Heart right ventricle (tissue), 16 donors: Measurements from ENCODE around the gene TMPRSS9. TPM values are rescaled to one million over a fixed set of nuclear protein-coding genes. Genes with fewer than 3 reads are reported as not detected.

Experiments
- ATAC-seq, 8 donors: fragments of 200-7000 bp; cut with Tn5 transposase; one replicate each; pipeline ENCODE4 v1.9.1; 2020; ENCODE audit warnings: mild to moderate bottlenecking in 8 of 8, moderate library complexity in 8 of 8, moderate number of reproducible peaks in 1 of 8
- DNase-seq, 2 donors: peaks; one replicate each; pipeline ENCODE4 v3.0.0-alpha.2; 2020
- H3K27ac ChIP-seq, 10 donors: fragments of 200-600 bp; sonication (generic) in 2 of 10; one replicate each; pipeline versions ENCODE4 v1.5.0 to v1.8.0; 2020 to 2022; ENCODE audit warnings: mild to moderate bottlenecking in 3 of 10
- H3K27me3 ChIP-seq, 7 donors: fragments of 200-600 bp; one replicate each; pipeline ENCODE4 v1.8.0; 2021 to 2022; ENCODE audit warnings: mild to moderate bottlenecking in 2 of 7
- H3K36me3 ChIP-seq, 9 donors: fragments of 200-600 bp; sonication (generic) in 1 of 9; one replicate each; pipeline versions ENCODE4 v1.5.0 to v1.8.0; 2020 to 2022; ENCODE audit warnings: mild to moderate bottlenecking in 2 of 9
- H3K4me1 ChIP-seq, 9 donors: fragments of 200-600 bp; sonication (generic) in 1 of 9; one replicate each; pipeline versions ENCODE4 v1.5.0 to v1.8.0; 2020 to 2022; ENCODE audit warnings: mild to moderate bottlenecking in 4 of 9
- H3K4me3 ChIP-seq, 10 donors: fragments of 200-600 bp; sonication (generic) in 2 of 10; one replicate each; pipeline versions ENCODE4 v1.5.0 to v1.8.0; 2020 to 2022; ENCODE audit warnings: mild to moderate bottlenecking in 7 of 10, moderate library complexity in 2 of 10
- H3K9me3 ChIP-seq, 11 donors: fragments of 200-600 bp in 10 of 11; sonication (generic) in 2 of 11; one replicate each; pipeline versions ENCODE4 v1.5.0 to v1.8.0; 2013 to 2022; ENCODE audit warnings: mild to moderate bottlenecking in 2 of 11, control low read depth in 1 of 11, moderate library complexity in 1 of 11
- WGBS, 2 donors: extraction: QIAGEN DNeasy Blood & Tissue Kit; methylation state at CpG; one replicate each; pipeline ENCODE4 v1.1.7; 2013; ENCODE audit warnings: inconsistent platforms in 1 of 2; 5-methylcytosine and 5-hydroxymethylcytosine counted together
- intact Hi-C, 10 donors: fragments of 100-400 bp; cut with DNase I; formaldehyde crosslinking; loops; one replicate each; pipeline versions ENCODE4 v1.11.1 to v1.14.2; 2022
- polyA plus RNA-seq, 2 donors: library from polyadenylated mRNA; stranded (reverse); fragments of 200-250 nt; gene quantifications; one replicate each; pipeline ENCODE4 v1.2.3, GENCODE V29; 2013
- total RNA-seq, 10 donors: library from RNA; stranded (reverse); fragmentation: NEBNext Ultra II Directional in 3 of 10; extraction: Animal tissue kit (Norgen Biotek cat#: 25700) in 3 of 10; gene quantifications; one replicate each; pipeline versions ENCODE4 v1.2.1 to v1.2.4, GENCODE V29; 2021 to 2023
- TF ChIP-seq, protein P1 (sequence below), 9 donors: fragments of 200-600 bp; sonication (generic) in 2 of 9; IDR thresholded peaks; one replicate each; pipeline versions ENCODE4 v1.5.0 to v1.8.0; 2021 to 2022; ENCODE audit warnings: antibody characterized with exemption in 9 of 9, mild to moderate bottlenecking in 5 of 9, moderate library complexity in 1 of 9
- donor health status: Arrhythmogenic right ventricular cardiomyopathy.
- donor health status: ischemic (EF 13 %, LVEDD 7.1; RV severe dilation, severe dysfunction).
- donor health status: healthy with polysubstance abuse.
- donor health status: DM: no; HTN: yes; CAD: no.
- donor health status: DM: no; HTN: no; CAD: no.
- donor health status: ischemic (EF 25% LVEDD 6.9; RV normal size, moderate dysfunction).
- donor health status: ischemic (EF 25% LVEDD 5.7; RV mildly dilated, moderate dysfunction).
- donor health status: healthy.
- donor health status: DM: yes; HTN: yes; CAD: no.
- donor health status: Ischemic cardiomyopathy.
- donor health status: ischemic (EF 35%, LVEDD 5.7; RV mildly dilated, moderate dysfunction).
- donor health status: nonischemic (EF 11% LVEDD 7.7; RV severe dilation, severe dysfunction).
- donor health status: DM: yes; HTN: yes; CAD: no.
- donor health status: PGD.
- donor health status: ischemic (EF 29% LVEDD 5.4; RV normal size, mild dysfunction).
- donor health status: nonischemic (EF 23%, LVEDD 6.1; RV moderate dilation, normal function).

Gene TMPRSS9
- total and polyA plus RNA-seq, 12 donors = 0.01 TPM; not detected in 11

GRCh38 chr19:2318923-2319322 lies 41.1 kb upstream of the TMPRSS9 start:
- intact Hi-C loops = loop anchor here in 8 of 10 donors (5.0 to 10.0 kb wide), 5 partner anchors 42 to 167 kb away; partner anchors contain the start of genes PLEKHJ1 (in 5 of the 8), SF3A2 (in 5 of the 8) and AP3D1 (in 1 of the 8)
- Histone ChIP-seq H3K4me1 (peaks cover 0 to 22% (median 6%) of the 10 kb centered on the region in 9 donors), H3K27me3 (no peaks in the 10 kb centered on the region), H3K27ac (no peak overlapping the region), H3K9me3 (peaks cover 0 to 14% (median 6%) of the 10 kb centered on the region in 11 donors), H3K4me3 (no peak overlapping the region), H3K36me3 (peaks cover 0 to 29% (median 0%) of the 10 kb centered on the region in 9 donors)
- DNase-seq (no peak), ATAC-seq (no peak)
- TF ChIP-seq, protein P1, sequence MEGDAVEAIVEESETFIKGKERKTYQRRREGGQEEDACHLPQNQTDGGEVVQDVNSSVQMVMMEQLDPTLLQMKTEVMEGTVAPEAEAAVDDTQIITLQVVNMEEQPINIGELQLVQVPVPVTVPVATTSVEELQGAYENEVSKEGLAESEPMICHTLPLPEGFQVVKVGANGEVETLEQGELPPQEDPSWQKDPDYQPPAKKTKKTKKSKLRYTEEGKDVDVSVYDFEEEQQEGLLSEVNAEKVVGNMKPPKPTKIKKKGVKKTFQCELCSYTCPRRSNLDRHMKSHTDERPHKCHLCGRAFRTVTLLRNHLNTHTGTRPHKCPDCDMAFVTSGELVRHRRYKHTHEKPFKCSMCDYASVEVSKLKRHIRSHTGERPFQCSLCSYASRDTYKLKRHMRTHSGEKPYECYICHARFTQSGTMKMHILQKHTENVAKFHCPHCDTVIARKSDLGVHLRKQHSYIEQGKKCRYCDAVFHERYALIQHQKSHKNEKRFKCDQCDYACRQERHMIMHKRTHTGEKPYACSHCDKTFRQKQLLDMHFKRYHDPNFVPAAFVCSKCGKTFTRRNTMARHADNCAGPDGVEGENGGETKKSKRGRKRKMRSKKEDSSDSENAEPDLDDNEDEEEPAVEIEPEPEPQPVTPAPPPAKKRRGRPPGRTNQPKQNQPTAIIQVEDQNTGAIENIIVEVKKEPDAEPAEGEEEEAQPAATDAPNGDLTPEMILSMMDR (IDR thresholded peaks at IDR 0.05) = no peak
- 65 to 73% methylated on average over 6 of the region's 6 CpGs for WGBS, 2 donors

GRCh38 chr19:2319551-2319950 lies 40.5 kb upstream of the TMPRSS9 start:
- H3K27ac ChIP-seq = no peak overlapping the region

DNA sequence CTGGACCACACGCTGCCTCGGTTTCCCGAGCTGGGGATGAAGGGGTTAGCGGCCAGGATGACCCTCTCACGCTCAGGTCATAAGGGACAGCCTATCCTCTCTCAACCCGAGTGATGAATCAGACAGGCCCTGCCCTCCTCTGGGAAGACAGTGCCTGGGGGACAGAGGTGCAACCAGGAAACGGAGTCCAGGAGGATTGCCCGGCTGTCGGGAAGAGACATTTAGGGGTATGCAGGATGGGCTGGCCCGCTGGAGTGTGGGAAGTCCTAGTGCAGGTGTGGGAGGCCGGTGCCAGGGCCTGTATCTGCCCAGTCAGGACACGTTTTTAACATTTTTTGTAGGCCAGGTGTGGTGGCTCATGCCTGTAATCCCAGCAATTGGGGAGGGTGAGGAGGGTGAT lies 40.0 kb upstream of the TMPRSS9 start:
- intact Hi-C loops = no loop called here
- TF ChIP-seq, protein P1 (IDR thresholded peaks at IDR 0.05) = no peak
- no peaks in the 10 kb centered on the region for H3K27me3 ChIP-seq
- DNase-seq = no peak
- peaks cover 0 to 40% (median 0%) of the 10 kb centered on the region in 9 donors for H3K36me3 ChIP-seq
- H3K4me3 ChIP-seq = no peak overlapping the region
- no peak overlapping the region for H3K27ac ChIP-seq
- peaks cover 0 to 8% (median 3%) of the 10 kb centered on the region in 11 donors for H3K9me3 ChIP-seq
- WGBS, 2 donors = 76 to 77% methylated on average over 12 of the region's 12 CpGs
- peaks cover 0 to 22% (median 6%) of the 10 kb centered on the region in 9 donors for H3K4me1 ChIP-seq
- ATAC-seq = no peak

More at GRCh38 chr19:2319551-2319950, 40.5 kb upstream of the TMPRSS9 start:
- H3K27me3 ChIP-seq = no peaks in the 10 kb centered on the region
- WGBS, 2 donors = 90 to 92% methylated on average over 20 of the region's 20 CpGs
- DNase-seq (no peak), ATAC-seq (no peak)
- H3K36me3 ChIP-seq = peaks cover 0 to 35% (median 0%) of the 10 kb centered on the region in 9 donors
- intact Hi-C loops = loop anchor here in 8 of 10 donors (5.0 to 10.0 kb wide), 5 partner anchors 42 to 167 kb away; partner anchors contain the start of genes PLEKHJ1 (in 5 of the 8), SF3A2 (in 5 of the 8) and AP3D1 (in 1 of the 8)
- TF ChIP-seq, protein P1 (IDR thresholded peaks at IDR 0.05) = no peak
- H3K4me1 ChIP-seq = peaks cover 0 to 22% (median 6%) of the 10 kb centered on the region in 9 donors
- no peak overlapping the region for H3K4me3 ChIP-seq
- peaks cover 0 to 13% (median 6%) of the 10 kb centered on the region in 11 donors for H3K9me3 ChIP-seq

DNA sequence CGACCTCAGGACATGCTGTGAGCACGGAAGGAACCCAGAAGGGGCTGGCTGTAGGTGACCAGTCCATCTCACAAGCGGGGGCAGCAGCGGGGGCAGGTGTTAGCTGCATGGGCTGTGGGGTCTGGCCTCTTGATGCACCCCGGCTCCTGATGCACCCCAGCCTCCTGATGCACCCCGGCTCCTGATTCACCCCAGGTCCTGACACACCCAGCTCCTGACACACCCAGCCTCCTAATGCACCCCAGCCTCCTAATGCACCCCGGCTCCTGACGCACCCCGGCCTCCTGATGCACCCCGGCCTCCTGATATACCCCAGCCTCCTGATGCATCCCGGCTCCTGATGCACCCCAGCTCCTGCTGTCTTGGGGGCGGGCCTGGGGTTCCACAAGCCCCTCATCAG lies 39.1 kb upstream of the TMPRSS9 start:
- H3K27me3 ChIP-seq = no peaks in the 10 kb centered on the region
- no peak for DNase-seq
- TF ChIP-seq, protein P1 (IDR thresholded peaks at IDR 0.05) = no peak
- H3K36me3 ChIP-seq = peaks cover 0 to 48% (median 0%) of the 10 kb centered on the region in 9 donors
- H3K27ac ChIP-seq = no peak overlapping the region
- no peak for ATAC-seq
- 82 to 95% methylated on average over 12 of the region's 12 CpGs for WGBS, 2 donors
- intact Hi-C loops = no loop called here
- no peak overlapping the region for H3K4me3 ChIP-seq
- H3K4me1 ChIP-seq = peaks cover 0 to 19% (median 6%) of the 10 kb centered on the region in 9 donors
- H3K9me3 ChIP-seq = no peaks in the 10 kb centered on the region
